Fibroblast of lung (primary cell): ENCODE measurements around the gene IRF2. TPM values are rescaled to one million over a fixed set of nuclear protein-coding genes. Genes with fewer than 3 reads are reported as not detected.

Experiments
- DNase-seq, 2 donors: peaks; one replicate each; pipeline versions ENCODE4 v3.0.0 to v3.0.0-alpha.2; 2010; ENCODE audit warnings: low read depth in 2 of 2
- H2AFZ ChIP-seq: 2 replicates; pipeline ENCODE4 v1.5.1; 2012; ENCODE audit warnings: low read length, control low read depth, inconsistent platforms
- H3K27ac ChIP-seq: 2 replicates; pipeline ENCODE4 v1.5.1; 2011; ENCODE audit warnings: low read length, control low read depth; ENCODE audit not compliant: insufficient read depth
- H3K27me3 ChIP-seq: 2 replicates; pipeline ENCODE4 v1.5.1; 2011; ENCODE audit warnings: mild to moderate bottlenecking, low read length; ENCODE audit not compliant: control insufficient read depth, insufficient read depth
- H3K36me3 ChIP-seq: 2 replicates; pipeline ENCODE4 v1.5.1; 2011; ENCODE audit warnings: low read length; ENCODE audit not compliant: control insufficient read depth, insufficient read depth
- H3K4me1 ChIP-seq: 2 replicates; pipeline ENCODE4 v1.5.1; 2011; ENCODE audit warnings: low read length; ENCODE audit not compliant: control insufficient read depth, insufficient read depth; ENCODE audit errors: extremely low read depth
- H3K4me2 ChIP-seq: 2 replicates; pipeline ENCODE4 v1.5.1; 2011; ENCODE audit warnings: low read length, control low read depth; ENCODE audit not compliant: insufficient read depth; ENCODE audit errors: extremely low read depth
- H3K4me3 ChIP-seq, 4 experiments: fragments of 200-600 bp in 1 of 4; sonication (generic) in 1 of 4; replicated peaks in 1 of 4; 2 replicates each; pipeline ENCODE4 v1.5.1; 2011 to 2016; ENCODE audit warnings: low read length in 4 of 4, low read depth in 3 of 4, mild to moderate bottlenecking in 3 of 4, control low read depth in 2 of 4, inconsistent platforms in 1 of 4, mixed read lengths in 1 of 4; ENCODE audit not compliant: insufficient read depth in 1 of 4; ENCODE audit errors: control extremely low read depth in 1 of 4
- H3K79me2 ChIP-seq: 2 replicates; pipeline ENCODE4 v1.5.1; 2012; ENCODE audit warnings: mild to moderate bottlenecking, low read length, inconsistent platforms; ENCODE audit not compliant: control insufficient read depth, insufficient read depth
- H3K9ac ChIP-seq: 2 replicates; pipeline ENCODE4 v1.5.1; 2011; ENCODE audit warnings: mild to moderate bottlenecking, low read length, control low read depth; ENCODE audit not compliant: insufficient read depth
- H3K9me3 ChIP-seq: 2 replicates; pipeline ENCODE4 v1.5.1; 2012; ENCODE audit warnings: low read depth, low read length; ENCODE audit not compliant: control insufficient read depth, insufficient read depth
- H4K20me1 ChIP-seq: 2 replicates; pipeline ENCODE4 v1.5.1; 2011; ENCODE audit warnings: low read length; ENCODE audit not compliant: control insufficient read depth, insufficient read depth; ENCODE audit errors: extremely low read depth
- CTCF ChIP-seq, 2 donors: IDR thresholded peaks in 1 of 2; conservative IDR thresholded peaks in 1 of 2; 1 replicate in 1 of 2; 2 replicates in 1 of 2; pipeline ENCODE4 v1.5.1; 2011 to 2012; ENCODE audit warnings: low read length in 2 of 2, control low read depth in 1 of 2, inconsistent platforms in 1 of 2, low read depth in 1 of 2, mild to moderate bottlenecking in 1 of 2
- EZH2 ChIP-seq: IDR thresholded peaks from 2 replicates; pipeline ENCODE4 v1.5.1; 2012; ENCODE audit warnings: low read length, control low read depth, mild to moderate bottlenecking; ENCODE audit errors: missing control alignments
- polyA plus RNA-seq, 2 donors: library from polyadenylated mRNA; depleted of rRNA in 1 of 2; stranded (reverse) in 1 of 2; unstranded in 1 of 2; fragments of >200 nt; gene quantifications; 2 replicates each; pipeline ENCODE4 v1.2.1, GENCODE V29; 2011 to 2012; ENCODE audit warnings: missing spikeins in 1 of 2
- total RNA-seq: library from RNA; depleted of rRNA; stranded (reverse); fragments of >200 nt; gene quantifications from 2 replicates; pipeline ENCODE4 v1.2.1, GENCODE V29; 2014

The IRF2 gene
- total and polyA plus RNA-seq, 2 donors (not counting 1 experiment from before 2014, with no cell fraction given): 30.9 to 42.3 TPM

GRCh38 chr4:184500748-184501589, 26.6 kb upstream of the IRF2 start:
- Histone ChIP-seq H2AFZ (no peak overlapping the region), H3K27ac (no peak overlapping the region), H3K36me3 (no peaks in the 10 kb centered on the region), H3K4me1 (no peaks in the 10 kb centered on the region), H3K27me3 (no peaks in the 10 kb centered on the region), H3K4me2 (no peak overlapping the region), H3K4me3 (no peak overlapping the region), H4K20me1 (no peaks in the 10 kb centered on the region), H3K79me2 (no peaks in the 10 kb centered on the region), H3K9ac (no peak overlapping the region), H3K9me3 (no peaks in the 10 kb centered on the region)
- TF ChIP-seq EZH2: no peak
- TF ChIP-seq CTCF (conservative IDR thresholded peaks at IDR 0.05 in 1 of 2, IDR thresholded peaks at IDR 0.05 in 1 of 2; ENCODE audit: low read depth in 1 of 2, low read length in 2 of 2): no peak
- peak in 1 of 2 donors; percentile 11 for DNase-seq

- Histone ChIP-seq H3K4me1 (no peaks in the 10 kb centered on the region), H3K27ac (no peak overlapping the region), H3K27me3 (no peaks in the 10 kb centered on the region), H3K36me3 (no peaks in the 10 kb centered on the region), H3K9me3 (no peaks in the 10 kb centered on the region), H2AFZ (no peak overlapping the region), H4K20me1 (no peaks in the 10 kb centered on the region), H3K9ac (no peak overlapping the region), H3K4me2 (no peak overlapping the region), H3K4me3 (no peak overlapping the region), H3K79me2 (no peaks in the 10 kb centered on the region)
- DNase-seq: no peak
- TF ChIP-seq CTCF (conservative IDR thresholded peaks at IDR 0.05 in 1 of 2, IDR thresholded peaks at IDR 0.05 in 1 of 2; ENCODE audit: low read depth in 1 of 2, low read length in 2 of 2) (no peak), EZH2 (no peak)
These were observed 25.6 kb upstream of the IRF2 start for GRCh38 chr4:184499996-184500395.

DNA sequence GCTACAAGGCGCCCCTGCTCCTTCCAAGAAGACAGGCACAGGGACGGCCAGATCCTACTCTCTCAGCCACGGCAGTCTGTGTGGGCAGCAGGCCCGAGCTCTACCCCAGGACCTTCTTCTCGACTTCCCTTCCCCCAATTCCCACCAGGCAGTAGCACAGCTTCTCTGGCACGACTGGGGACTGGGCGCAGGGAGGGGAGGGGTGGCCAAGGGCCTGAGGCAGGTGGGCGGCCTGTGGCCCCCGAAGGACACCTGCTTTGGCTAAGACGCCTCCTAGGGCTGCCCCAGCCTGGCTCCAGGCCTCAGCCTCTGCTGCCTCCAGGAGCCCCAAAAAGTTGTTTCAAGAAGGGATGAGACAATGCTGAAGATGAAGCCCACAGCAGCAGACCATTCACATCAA, 24.2 kb upstream of the IRF2 start:
- Histone ChIP-seq H3K4me1 (no peaks in the 10 kb centered on the region), H3K9me3 (no peaks in the 10 kb centered on the region), H3K27ac (no peak overlapping the region), H2AFZ (no peak overlapping the region), H3K79me2 (no peaks in the 10 kb centered on the region), H3K36me3 (no peaks in the 10 kb centered on the region), H3K4me3 (no peak overlapping the region), H4K20me1 (no peaks in the 10 kb centered on the region), H3K9ac (no peak overlapping the region), H3K4me2 (no peak overlapping the region), H3K27me3 (no peaks in the 10 kb centered on the region)
- TF ChIP-seq EZH2: no peak
- TF ChIP-seq CTCF (conservative IDR thresholded peaks at IDR 0.05 in 1 of 2, IDR thresholded peaks at IDR 0.05 in 1 of 2; ENCODE audit: low read depth in 1 of 2, low read length in 2 of 2): no peak
- DNase-seq: no peak
